ENCODE results near the gene IDI2.
A peak's percentile ranks its signal among the peaks of the same experiment; 100 is the strongest.
"Not testable (repeated sequence)": the region's sequence is repeated elsewhere in the genome, so short reads cannot be mapped to it uniquely, and the experiment has no call there.

Gene IDI2

GRCh38 chr10:1025683-1026082 lies at the start of gene IDI2:
Gene IDI2 (minus strand): TSS chr10:1025859. CDS start chr10:1024723, 1,136 bp downstream.
- DNase-seq: no peak

DNA sequence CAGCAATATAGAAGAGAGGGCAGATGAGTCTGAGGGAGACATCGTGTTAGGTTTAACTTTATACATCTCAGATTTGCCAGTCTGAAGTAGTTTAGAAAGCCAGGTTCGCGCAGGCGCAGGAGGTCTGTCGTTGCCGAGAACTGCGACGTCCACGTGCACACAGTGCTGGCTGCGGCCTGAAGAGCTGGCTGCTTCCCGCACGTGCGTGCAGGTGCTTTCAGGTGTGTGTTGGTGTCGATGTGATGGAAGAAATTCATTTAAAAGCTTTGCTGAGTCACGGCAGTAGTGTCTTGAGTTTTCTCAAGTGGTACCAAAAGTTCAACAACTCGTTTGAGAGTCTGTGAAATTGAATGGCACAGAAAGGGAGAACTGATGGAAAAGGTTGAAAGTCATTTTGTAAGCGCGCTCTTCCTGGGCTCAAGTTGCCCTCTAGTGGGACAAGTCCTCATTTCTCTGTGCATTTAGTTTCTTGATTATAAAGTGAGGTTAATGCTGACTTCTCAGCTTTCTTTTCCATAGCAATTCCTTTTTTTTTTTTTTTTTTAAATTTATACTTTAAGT lies 49.2 kb upstream of the IDI2 start:
- no peak for DNase-seq

- DNase-seq: no peak
Observed at GRCh38 chr10:1074052-1074747, 48.5 kb upstream of the IDI2 start.

- DNase-seq: no peak
Observed at GRCh38 chr10:1070919-1071318, 45.3 kb upstream of the IDI2 start.

- DNase-seq: no peak
Observed at GRCh38 chr10:1068380-1069361, 43.0 kb upstream of the IDI2 start.

DNA sequence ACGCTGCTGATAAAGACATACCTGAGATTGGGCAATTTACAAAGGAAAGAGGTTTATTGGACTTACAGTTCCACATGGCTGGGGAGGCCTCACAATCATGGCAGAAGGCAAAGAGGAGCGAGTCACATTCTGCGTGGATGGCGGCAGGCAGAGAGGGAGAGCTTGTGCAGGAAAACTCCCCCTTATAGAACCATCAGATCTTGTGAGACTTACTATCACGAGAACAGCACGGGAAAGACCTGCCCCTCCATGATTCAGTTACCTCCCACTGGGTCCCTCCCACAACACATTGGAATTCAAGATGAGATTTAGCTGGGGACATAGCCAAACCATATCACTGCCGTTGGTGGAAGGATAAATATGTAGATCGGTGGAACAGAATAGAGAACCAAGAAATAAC lies 41.1 kb upstream of the IDI2 start:
- not testable (repeated sequence) for DNase-seq

- DNase-seq: no peak
Observed at GRCh38 chr10:1064964-1065247, 39.2 kb upstream of the IDI2 start.

DNA sequence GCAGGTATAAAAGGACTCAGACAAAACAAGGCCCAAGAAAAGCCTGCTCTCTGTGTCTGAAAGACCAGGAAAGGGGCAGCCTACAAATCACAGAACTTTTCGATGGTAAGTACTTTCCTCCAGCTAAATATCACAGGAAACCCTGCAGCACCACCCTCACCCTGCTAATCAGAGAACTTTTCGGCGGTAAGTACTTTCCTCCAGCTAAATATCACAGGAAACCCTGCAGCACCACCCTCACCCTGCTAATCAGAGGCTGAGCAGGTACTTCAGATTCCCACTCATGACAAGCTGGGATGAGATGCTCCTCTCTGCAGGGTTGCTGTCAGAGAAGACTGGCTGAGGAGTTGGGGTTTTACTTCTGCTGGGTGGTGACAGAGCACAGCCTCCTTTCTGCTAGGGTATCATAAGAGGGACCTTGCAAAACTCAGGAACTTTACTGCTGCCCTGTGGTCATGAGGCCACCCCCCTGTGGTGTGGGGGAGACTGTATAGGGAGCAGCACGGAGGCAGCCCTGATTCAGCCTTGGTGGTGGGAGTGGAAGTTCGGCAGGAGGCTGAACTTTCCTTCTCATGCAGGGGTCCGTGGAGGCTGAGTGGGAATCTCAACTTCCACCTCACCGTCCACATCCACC lies 37.7 kb upstream of the IDI2 start:
- no peak for DNase-seq

GRCh38 chr10:1061930-1062774 lies 36.5 kb upstream of the IDI2 start:
- DNase-seq: no peak

DNA sequence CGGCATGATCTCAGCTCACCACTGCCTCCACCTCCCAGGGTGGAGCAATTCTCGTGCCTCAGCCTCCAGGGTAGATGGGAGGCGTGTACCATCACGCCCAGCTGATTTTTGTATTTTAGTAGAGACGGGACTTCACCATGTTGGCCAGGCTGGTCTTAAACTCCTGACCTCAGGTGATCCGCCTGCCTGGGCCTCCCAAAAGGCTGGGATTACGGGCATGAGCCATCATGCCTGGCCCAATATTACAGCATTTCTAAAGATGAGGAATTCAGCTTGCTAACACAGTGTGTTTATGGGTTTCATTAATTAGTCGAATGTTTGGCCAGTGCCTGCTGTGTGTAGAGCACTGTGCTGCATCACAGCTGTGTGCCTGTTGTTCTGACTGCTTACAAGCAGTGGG lies 34.2 kb upstream of the IDI2 start:
- DNase-seq: peak; percentile 32

DNA sequence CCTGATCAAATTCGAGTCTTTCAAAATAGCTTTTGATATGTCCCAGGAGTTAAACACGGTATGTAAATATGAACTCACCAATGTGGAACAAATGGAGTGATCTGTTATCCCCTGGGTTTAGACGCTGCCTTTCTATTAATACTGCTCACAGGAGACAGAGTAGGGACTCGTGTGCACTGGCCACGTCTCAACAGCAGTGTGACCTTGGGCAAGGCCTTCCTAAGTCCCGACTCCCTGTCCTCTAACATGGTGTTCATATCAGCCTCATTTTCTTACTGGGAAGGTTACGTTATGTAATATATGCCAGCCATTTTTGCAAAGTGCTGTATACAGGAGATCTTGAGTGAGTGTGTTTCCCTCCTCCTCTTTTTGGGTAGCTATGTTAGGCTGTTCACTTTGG lies 32.4 kb upstream of the IDI2 start:
- DNase-seq: no peak

DNA sequence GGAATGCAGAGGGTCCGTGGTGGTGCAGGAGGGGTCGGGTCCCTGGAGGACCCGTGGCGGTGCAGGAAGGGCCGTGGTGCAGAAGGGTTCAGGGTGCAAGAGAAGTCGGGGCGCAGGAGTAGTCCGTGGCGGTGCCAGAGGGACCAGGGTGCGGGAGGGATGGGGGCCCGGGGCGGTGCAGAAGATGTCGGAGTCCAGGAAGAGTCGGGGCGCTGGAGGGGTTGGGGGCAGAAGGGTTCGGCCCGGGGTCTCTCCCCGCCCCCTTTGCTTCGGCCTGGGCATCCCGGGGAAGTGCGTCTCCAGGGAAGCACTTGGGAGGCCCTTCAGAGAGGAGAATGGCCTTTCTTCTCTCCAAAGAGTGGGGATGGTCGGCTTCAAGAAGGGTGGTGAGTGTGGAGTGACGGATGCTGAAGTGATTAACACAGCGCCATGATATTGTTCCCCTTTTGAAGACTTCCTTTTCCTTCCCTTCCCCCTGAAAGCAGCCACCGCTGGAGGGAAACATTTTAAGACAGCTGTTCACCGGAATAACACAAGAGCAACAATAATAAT lies 31.5 kb upstream of the IDI2 start:
- no peak for DNase-seq

GRCh38 chr10:1056326-1057105 lies 30.9 kb upstream of the IDI2 start, which contains the start of gene WDR37:
Gene WDR37 (plus strand): TSS chr10:1056385. CDS start chr10:1072156, 15,771 bp downstream.
- peak; percentile 81 for DNase-seq

GRCh38 chr10:1054684-1055083 lies 29.0 kb upstream of the IDI2 start:
- no peak for DNase-seq

- peak; percentile 10 for DNase-seq
Observed at GRCh38 chr10:1050554-1050953, 24.9 kb upstream of the IDI2 start.

DNA sequence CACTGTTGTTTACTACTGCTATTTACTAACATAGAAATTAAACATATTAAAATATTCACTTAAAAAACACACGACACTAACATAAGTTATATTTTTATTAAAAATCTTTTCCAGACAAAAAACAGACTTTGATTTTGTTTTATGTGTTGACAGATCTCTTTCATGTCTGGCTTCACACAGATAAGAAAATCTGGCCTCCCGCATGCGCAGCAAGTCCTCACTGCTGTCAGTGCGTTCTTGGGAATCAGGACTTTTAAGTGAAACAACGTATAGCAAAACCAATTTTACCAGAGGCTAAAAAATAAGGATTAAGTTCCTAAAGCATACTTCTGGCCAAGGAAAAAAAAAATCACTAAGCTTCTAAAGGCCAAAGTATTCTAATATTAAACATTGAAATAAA lies 24.5 kb upstream of the IDI2 start:
- DNase-seq: peak; percentile 14

- DNase-seq: no peak
Observed at GRCh38 chr10:1049425-1049958, 23.8 kb upstream of the IDI2 start.

DNA sequence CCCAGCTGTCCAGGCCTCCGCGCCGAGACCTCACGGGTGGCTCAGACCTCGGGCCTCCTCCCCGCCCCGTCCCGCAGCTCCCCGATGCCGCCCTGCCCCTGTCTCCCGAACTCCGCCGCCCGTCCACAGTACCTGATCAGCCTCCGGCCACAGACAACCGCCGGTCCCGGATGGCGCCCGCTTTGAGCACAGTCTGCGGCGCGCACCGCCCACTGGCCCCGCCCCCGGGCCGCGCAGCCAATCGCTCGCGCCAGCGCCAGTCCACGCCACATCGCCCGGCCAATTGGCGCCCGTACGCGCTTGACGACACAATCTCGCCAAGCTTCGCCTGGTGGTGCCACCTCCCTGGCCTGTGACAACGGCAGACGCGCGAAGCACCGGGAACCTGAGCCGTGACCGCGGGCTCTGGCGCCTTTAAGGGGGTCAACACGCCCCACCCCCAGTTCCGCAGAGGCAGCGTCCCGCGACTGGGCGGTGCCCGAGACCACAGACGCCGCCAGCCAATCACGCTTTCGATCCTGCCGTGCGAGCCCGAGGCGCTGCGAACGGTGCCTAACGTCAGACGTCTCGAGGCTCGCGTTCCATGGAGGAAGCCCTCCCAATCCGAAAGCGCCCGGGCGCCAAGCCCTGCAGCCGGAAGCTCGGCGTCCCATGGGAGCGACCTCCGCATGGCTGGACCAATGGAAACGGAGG lies 23.2 kb upstream of the IDI2 start, which contains the start of gene IDI1:
Gene IDI1, minus strand, starts transcription at position 388 of the 693 bp plus-strand sequence. Its CDS starts 116 bp downstream, at position 272.
- DNase-seq: peak; percentile 97

DNA sequence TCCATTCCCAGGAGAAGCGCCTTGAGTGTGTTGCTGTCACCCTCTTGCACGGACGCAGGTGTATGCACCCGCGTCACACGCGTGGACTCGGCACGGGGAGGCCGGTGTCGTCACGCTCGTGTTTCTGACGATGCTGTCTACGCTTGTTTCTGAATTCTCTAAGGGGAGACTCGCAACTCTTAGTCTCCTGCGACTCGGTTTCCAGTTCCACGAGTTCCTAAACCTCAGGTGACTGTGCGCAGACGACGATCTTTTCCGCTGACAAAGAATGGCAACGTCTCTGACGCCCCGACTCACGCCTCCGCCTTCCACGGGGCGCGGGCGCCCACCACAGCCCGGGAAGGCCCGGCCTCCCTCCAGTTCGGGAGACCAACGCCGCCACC lies 22.7 kb upstream of the IDI2 start:
- peak; percentile 56 for DNase-seq

DNA sequence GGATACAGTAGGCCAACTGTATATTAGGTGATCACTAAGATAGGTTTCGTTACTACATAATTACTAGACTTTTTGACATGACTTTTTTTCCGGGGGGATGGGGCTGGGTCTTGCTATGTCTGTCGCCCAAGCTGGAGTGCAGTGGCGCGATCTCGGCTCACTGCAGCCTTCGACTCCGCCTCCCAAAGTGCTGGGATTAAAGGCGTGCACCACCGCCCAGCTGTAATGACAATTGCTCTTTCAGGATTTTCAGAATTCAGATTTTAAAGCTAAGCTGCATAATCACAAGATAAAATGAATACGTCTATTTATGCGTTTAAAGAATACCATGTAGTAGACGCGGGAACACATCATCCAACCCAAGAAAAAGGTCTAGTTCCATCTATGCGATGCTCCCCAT lies 22.3 kb upstream of the IDI2 start:
- DNase-seq: peak; percentile 29

All from NCI-H69 (cell line).